ENCODE measurements around the gene KCNIP2.
A peak's percentile ranks its signal among the peaks of the same experiment; 100 is the strongest.

The KCNIP2 gene

DNA sequence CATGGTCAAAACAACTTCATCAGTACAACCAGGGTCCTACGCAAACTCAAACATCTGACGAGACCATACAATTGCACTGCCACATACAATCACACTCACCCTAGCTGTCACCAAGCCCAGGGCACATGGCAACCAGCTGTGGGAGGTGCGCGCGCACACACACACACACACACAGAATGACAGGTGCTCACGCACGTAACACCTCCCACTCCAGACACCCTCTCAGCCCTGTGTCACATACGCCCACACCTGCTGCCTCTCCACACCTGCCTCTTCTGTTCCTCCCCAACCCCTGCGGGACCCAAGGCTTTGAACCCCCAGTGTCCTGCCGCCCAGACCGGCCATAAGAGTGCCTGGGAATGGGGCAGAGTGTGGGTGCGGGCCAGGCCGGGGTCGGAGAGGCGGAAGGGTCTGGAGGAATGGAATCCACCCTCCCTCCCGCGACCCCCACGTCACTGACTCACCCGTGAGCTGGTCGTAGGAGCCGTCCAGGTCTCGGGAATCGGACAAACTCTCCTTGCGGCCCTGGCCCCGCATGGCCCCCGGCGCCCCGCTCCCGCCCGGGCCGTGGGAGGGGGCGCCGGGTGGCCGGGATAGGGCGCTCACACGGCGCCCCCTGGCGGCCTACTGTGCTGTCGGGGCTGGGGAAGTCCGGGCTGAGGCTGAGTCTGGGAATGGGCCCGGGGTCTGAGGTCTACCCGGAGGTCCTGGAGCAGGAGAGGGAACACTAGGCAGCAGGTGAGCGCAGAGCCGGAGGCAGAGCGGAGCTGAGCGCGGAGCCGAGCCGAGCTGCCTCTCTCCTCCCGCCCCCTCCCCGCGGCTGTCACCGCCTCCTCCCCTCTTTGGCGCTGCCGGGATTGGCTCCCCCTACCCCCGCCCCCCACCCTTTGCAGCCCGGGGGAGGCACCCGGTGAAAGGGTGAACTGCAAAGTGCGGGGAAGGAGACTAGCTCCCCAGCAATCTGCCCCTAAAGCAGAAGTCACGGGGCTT is at the start of gene KCNIP2:
Gene KCNIP2 (minus strand): TSS at position 769 of the 990 bp plus-strand sequence. CDS start 232 bp downstream, at position 537.
- peak within 1 kb of the TSS; percentile 72 for H3K4me3 ChIP-seq (ENCODE audit: low read length)
- peaks cover 11% of the 10 kb centered on the region for H3K4me1 ChIP-seq (ENCODE audit: control insufficient read depth, low read depth, low read length)
- H3K36me3 ChIP-seq (ENCODE audit: control insufficient read depth, low read depth, low read length), result no peaks in the 10 kb centered on the region
- H3K27me3 ChIP-seq (ENCODE audit: control insufficient read depth, insufficient read depth, low read length), result peaks cover 23% of the 10 kb centered on the region
- H3K27ac ChIP-seq (ENCODE audit: low read length), result no peak within 1 kb of the TSS
- H3K9me3 ChIP-seq (ENCODE audit: control insufficient read depth, low read depth, low read length), result no peaks in the 10 kb centered on the region
- no peak within 1 kb of the TSS for H3K9ac ChIP-seq (ENCODE audit: low read length)

DNA sequence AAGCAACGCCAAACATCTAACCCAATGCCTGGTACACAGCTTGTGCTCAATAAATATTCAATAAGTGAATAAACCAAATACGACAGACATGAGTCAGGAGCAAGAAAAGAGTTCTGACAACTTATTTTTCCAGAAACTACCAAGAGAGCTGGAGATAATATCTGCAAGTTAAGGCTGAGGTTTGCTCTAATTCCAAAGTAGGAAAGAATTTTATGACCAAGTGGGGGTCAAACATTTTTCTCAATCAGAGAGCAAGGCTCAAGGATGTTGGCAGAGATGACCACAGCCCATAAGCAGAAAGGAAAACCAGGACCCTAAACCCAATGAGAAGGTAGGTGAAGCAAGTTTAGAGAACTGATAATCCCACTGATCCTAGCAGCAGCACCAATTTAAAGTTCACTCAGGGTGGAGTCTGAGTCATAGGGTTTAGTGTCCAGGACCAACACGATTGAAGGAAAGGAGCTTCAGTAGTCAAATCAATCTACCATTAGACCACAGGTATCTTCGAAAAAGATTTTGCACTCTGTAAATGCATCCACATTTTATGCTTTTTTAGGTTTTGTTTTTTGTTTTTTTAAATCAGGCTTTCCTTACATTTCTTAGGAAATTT is 49.3 kb upstream of the KCNIP2 start:
- Histone ChIP-seq H3K9me3 (ENCODE audit: control insufficient read depth, low read depth, low read length) (no peaks in the 10 kb centered on the region), H3K27ac (ENCODE audit: low read length) (no peak overlapping the region), H3K27me3 (ENCODE audit: control insufficient read depth, insufficient read depth, low read length) (no peaks in the 10 kb centered on the region), H3K9ac (ENCODE audit: low read length) (no peak overlapping the region), H3K4me1 (ENCODE audit: control insufficient read depth, low read depth, low read length) (no peaks in the 10 kb centered on the region), H3K4me3 (ENCODE audit: low read length) (no peak overlapping the region), H3K36me3 (ENCODE audit: control insufficient read depth, low read depth, low read length) (no peaks in the 10 kb centered on the region)

DNA sequence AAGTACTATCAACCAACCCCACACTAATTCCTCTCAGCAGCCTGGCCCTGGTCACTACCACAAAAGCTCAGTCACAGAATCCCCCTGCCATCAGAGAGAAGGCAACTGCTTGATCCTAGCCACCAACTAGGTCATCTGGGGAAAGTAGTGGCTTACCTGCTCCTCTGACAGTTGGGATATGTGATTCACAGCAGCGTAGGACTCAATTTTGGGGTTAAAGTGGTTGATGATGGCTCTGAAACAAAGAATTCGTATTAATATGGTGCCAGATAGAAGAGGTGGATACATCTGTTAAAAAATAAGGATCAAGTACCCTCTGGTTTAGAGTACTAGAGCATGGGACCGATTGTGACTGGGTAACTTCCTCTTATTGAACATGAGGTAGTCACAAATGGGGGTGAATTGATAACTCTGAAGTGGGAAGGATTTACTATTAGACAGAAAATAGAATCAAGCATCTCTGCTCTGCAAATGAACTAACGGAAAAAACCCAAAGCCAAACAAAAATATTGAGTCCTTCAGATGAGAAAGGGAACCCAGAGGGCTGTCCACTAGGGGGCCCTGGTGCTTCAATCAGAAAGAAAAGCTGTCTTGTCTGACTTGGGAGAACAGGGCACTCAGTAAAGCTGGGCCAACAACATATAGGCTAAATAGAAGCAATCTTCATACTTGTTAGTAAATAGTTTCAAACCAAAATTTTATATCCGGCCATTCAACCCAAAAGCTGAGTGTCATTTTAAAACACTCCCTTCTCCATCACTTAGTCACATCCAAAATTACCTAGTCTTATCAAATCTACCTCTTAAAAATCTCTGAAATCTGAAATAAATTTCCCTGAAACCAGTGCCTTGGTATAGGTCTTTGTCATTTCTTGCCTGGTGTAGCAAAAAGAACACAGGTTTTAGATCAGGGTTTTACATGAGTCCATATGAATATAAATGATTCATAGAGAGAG is 45.9 kb upstream of the KCNIP2 start:
- Histone ChIP-seq H3K4me3 (ENCODE audit: low read length) (no peak overlapping the region), H3K9me3 (ENCODE audit: control insufficient read depth, low read depth, low read length) (no peaks in the 10 kb centered on the region), H3K9ac (ENCODE audit: low read length) (no peak overlapping the region), H3K27ac (ENCODE audit: low read length) (no peak overlapping the region), H3K27me3 (ENCODE audit: control insufficient read depth, insufficient read depth, low read length) (no peaks in the 10 kb centered on the region), H3K4me1 (ENCODE audit: control insufficient read depth, low read depth, low read length) (no peaks in the 10 kb centered on the region), H3K36me3 (ENCODE audit: control insufficient read depth, low read depth, low read length) (no peaks in the 10 kb centered on the region)

DNA sequence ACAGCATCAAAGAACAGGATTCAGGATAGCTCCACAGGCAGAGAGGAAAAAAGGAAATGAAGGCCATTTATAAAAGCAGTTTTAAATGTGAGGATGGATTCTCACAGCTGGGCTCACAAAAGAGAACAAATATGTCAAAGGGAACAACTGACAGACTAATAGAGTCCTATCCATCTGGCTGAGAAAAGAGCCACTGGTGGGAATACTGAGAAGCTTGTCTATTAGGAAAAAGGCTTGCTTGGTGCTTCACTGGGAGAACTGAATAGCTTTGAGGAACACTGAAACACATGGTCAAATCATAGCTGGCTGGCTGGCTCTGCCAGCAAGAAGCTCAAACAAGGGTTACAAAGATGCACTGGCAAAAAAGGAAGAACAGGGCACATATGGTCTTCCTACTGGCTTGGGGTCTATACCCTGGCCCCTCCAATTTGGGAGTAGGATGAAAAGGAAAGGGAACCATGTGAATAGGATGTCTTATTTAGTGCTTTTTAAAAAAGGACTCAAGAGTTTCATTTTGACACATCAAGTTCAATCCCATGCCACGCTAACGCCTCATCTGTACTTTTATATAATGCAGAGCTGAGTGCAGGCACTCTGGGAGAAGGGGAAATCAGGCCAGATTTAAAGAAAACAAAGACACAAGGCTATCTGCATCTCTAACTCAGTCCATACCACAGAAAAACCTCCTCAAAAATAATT is 44.8 kb upstream of the KCNIP2 start:
- H3K4me3 ChIP-seq (ENCODE audit: low read length), result no peak overlapping the region
- no peak overlapping the region for H3K9ac ChIP-seq (ENCODE audit: low read length)
- H3K36me3 ChIP-seq (ENCODE audit: control insufficient read depth, low read depth, low read length), result no peaks in the 10 kb centered on the region

DNA sequence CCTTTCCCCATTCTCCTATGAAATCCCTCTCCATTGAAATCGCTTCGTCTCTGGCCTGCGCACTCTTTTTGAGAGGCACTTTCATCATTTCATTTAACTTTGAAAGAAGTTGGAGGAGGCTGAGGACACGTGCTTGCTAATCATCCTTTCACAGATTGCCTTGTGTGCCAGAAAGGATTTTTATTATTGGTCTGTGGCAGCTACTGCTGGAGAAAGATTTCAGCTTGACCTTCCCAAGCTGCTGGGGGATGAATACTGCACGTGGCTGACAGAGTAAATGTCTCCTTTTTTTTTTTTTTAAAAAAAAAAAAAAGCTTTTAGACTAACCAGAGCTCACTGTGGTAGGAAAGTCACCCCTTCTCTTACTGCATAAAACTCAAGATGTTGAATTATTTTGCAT is 44.2 kb upstream of the KCNIP2 start:
- Histone ChIP-seq H3K27me3 (ENCODE audit: control insufficient read depth, insufficient read depth, low read length) (no peaks in the 10 kb centered on the region), H3K4me1 (ENCODE audit: control insufficient read depth, low read depth, low read length) (no peaks in the 10 kb centered on the region), H3K36me3 (ENCODE audit: control insufficient read depth, low read depth, low read length) (no peaks in the 10 kb centered on the region), H3K27ac (ENCODE audit: low read length) (no peak overlapping the region), H3K4me3 (ENCODE audit: low read length) (no peak overlapping the region), H3K9ac (ENCODE audit: low read length) (no peak overlapping the region), H3K9me3 (ENCODE audit: control insufficient read depth, low read depth, low read length) (no peaks in the 10 kb centered on the region)

More for the DNA sequence above, 44.8 kb upstream of the KCNIP2 start:
- Histone ChIP-seq H3K4me1 (ENCODE audit: control insufficient read depth, low read depth, low read length) (no peaks in the 10 kb centered on the region), H3K27ac (ENCODE audit: low read length) (no peak overlapping the region), H3K27me3 (ENCODE audit: control insufficient read depth, insufficient read depth, low read length) (no peaks in the 10 kb centered on the region), H3K9me3 (ENCODE audit: control insufficient read depth, low read depth, low read length) (no peaks in the 10 kb centered on the region)

DNA sequence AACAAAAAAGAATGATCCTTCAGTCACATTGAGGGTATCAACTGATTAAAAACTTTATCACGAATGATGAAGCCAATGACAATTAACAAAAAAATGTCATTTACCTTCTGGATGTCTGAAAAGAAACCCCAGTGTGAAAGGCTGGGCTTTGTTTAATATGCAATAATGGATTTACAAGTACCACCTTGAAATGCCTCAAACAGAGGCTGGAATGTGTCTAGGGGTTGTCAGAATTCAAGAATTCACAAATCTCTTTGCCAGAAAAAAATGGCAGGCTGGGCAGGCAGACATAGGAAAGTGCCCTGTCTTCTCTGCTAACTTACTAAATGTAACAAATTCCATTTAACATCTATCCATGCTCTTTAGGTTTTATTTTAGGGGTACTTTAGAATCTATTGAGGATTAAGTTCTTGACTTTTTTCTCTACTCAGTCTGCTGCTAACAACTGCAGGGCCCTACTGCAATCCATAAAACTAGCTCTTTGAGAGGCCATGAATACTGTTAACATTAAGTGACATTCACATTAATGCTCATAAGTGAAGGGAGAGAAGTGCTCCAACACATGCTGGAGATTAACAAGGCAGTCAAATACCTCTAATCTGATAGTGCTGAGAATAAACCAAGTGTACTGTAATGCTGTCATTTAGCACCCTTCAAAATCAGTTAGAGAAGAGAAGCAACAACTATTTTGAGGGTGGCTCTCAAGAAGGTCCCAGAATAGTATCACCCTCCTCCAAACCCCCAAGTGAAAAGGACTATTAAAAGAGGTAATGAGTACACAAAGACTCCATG is 43.1 kb upstream of the KCNIP2 start:
- Histone ChIP-seq H3K9ac (ENCODE audit: low read length) (no peak overlapping the region), H3K36me3 (ENCODE audit: control insufficient read depth, low read depth, low read length) (no peaks in the 10 kb centered on the region), H3K4me1 (ENCODE audit: control insufficient read depth, low read depth, low read length) (no peaks in the 10 kb centered on the region), H3K27me3 (ENCODE audit: control insufficient read depth, insufficient read depth, low read length) (no peaks in the 10 kb centered on the region), H3K27ac (ENCODE audit: low read length) (no peak overlapping the region), H3K4me3 (ENCODE audit: low read length) (no peak overlapping the region), H3K9me3 (ENCODE audit: control insufficient read depth, low read depth, low read length) (no peaks in the 10 kb centered on the region)

DNA sequence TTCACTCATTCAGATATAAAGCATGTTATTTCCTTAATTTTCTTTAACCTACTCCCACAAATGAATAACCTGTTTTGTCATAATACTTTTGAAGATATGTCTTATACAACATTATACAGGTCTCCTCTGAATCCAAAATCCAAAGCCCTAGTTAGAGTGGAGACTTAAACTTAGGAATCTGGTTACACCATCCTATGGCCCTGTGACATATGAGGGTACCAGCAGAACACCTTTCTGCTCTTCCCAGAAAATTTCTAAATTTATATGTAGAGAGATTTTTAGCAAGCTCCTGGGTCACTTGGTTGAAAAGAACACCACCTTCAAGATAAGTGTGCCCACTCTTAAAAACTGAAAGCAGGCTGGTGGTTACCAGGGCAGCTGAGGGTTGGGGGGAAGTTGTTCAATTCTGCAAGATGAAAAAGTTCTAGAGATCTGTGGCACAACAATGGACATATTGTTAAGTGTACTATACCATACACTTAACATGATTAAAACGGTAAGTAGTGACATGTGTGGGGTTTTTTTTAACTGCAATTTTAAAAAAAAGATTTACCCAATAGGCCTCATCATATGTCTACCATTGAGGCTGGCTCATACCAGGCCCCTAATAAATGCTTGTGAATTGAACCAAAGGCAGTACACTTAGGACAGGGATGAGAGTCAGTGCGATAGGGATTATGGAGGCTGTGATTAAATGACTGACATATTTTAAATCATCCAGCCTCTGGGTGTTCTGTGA is 37.6 kb upstream of the KCNIP2 start:
- Histone ChIP-seq H3K4me1 (ENCODE audit: control insufficient read depth, low read depth, low read length) (no peaks in the 10 kb centered on the region), H3K27ac (ENCODE audit: low read length) (no peak overlapping the region), H3K27me3 (ENCODE audit: control insufficient read depth, insufficient read depth, low read length) (no peaks in the 10 kb centered on the region), H3K36me3 (ENCODE audit: control insufficient read depth, low read depth, low read length) (no peaks in the 10 kb centered on the region), H3K9ac (ENCODE audit: low read length) (no peak overlapping the region), H3K4me3 (ENCODE audit: low read length) (no peak overlapping the region), H3K9me3 (ENCODE audit: control insufficient read depth, low read depth, low read length) (no peaks in the 10 kb centered on the region)

DNA sequence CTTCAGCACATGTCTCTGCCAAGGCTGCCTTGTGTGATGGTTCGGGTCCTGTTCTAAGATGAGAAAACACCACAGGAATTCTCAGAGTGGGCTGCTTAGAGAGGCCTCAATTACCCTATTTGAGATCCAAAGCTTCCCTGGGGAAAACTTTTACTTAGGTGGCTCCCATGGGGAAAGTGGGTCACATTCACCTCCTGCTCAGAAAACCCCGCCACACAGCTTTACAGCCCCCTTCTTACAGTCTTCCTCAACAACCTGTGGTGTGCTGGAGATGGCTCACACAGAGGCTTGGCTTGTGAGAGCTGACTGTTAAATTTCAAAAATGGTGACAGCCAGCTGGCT is 36.6 kb upstream of the KCNIP2 start:
- H3K27ac ChIP-seq (ENCODE audit: low read length), result no peak overlapping the region

DNA sequence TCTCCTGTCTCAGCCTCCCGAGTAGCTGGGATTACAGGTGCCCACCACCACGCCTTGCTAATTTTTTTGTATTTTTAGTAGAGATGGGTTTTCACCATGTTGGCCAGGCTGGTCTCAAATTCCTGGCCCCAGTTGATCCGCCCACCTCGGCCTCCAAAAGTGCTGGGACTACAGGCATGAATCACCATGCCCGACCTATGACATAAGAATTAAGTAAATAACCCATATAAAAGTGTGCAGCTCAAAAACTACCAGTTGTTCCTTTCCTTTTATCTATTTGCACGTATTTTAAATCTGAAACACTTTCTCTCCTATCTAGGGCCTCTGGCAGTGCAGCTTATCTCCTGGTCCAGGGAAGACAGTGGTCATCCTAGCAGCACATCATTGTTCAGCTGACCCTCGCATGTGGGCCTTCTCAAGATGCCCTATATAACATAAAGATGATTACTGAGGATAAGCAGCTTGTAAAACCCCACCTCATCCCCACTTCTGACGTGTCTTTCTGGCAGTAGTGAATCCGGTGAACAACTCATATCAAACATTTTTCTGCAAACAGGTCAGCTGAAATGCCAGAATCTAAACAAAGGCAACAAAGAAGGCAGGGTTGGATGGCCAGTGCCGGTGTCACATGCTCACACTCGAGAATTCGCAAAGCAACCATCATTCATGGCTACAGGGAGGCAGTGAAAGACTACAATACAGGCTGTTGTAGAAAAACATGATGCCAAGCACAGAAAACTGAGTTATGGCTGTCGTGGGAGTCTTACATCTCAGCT is 36.0 kb upstream of the KCNIP2 start:
- H3K27me3 ChIP-seq (ENCODE audit: control insufficient read depth, insufficient read depth, low read length), result no peaks in the 10 kb centered on the region
- no peak overlapping the region for H3K9ac ChIP-seq (ENCODE audit: low read length)
- H3K36me3 ChIP-seq (ENCODE audit: control insufficient read depth, low read depth, low read length), result no peaks in the 10 kb centered on the region
- no peak overlapping the region for H3K4me3 ChIP-seq (ENCODE audit: low read length)
- H3K9me3 ChIP-seq (ENCODE audit: control insufficient read depth, low read depth, low read length), result no peaks in the 10 kb centered on the region
- no peak overlapping the region for H3K27ac ChIP-seq (ENCODE audit: low read length)
- H3K4me1 ChIP-seq (ENCODE audit: control insufficient read depth, low read depth, low read length), result peaks cover 1% of the 10 kb centered on the region

More for the DNA sequence above, 36.6 kb upstream of the KCNIP2 start:
- Histone ChIP-seq H3K27me3 (ENCODE audit: control insufficient read depth, insufficient read depth, low read length) (no peaks in the 10 kb centered on the region), H3K36me3 (ENCODE audit: control insufficient read depth, low read depth, low read length) (no peaks in the 10 kb centered on the region), H3K4me1 (ENCODE audit: control insufficient read depth, low read depth, low read length) (no peaks in the 10 kb centered on the region), H3K9ac (ENCODE audit: low read length) (no peak overlapping the region), H3K9me3 (ENCODE audit: control insufficient read depth, low read depth, low read length) (no peaks in the 10 kb centered on the region), H3K4me3 (ENCODE audit: low read length) (no peak overlapping the region)

All from iPS-18a (cell line).